Renal cortex interstitium (tissue), 11 donors: ENCODE data around the gene DNMBP. TPM values are rescaled to one million over a fixed set of nuclear protein-coding genes. Genes with fewer than 3 reads are reported as not detected.
"Not testable (repeated sequence)": the region's sequence is repeated elsewhere in the genome, so short reads cannot be mapped to it uniquely, and the experiment has no call there.

ENCODE experiments used
- DNase-seq, 11 donors: peaks; one replicate each; pipeline ENCODE4 v3.0.0-alpha.2; 2013; ENCODE audit warnings: low read depth in 9 of 11, low spot score in 4 of 11; ENCODE audit errors: extremely low read depth in 1 of 11
- polyA plus RNA-seq, 3 donors: library from polyadenylated mRNA; unstranded; fragments of 120-200 nt; gene quantifications; one replicate each; pipeline ENCODE4 v1.2.1, GENCODE V29; 2013; ENCODE audit not compliant: insufficient read length in 3 of 3

Gene DNMBP
- polyA plus RNA-seq, 3 donors, result 31.8 to 37.6 (median 33.8) TPM

- no peak for DNase-seq
Observed at GRCh38 chr10:99851825-99852224, 157.9 kb downstream of the DNMBP start.

DNA sequence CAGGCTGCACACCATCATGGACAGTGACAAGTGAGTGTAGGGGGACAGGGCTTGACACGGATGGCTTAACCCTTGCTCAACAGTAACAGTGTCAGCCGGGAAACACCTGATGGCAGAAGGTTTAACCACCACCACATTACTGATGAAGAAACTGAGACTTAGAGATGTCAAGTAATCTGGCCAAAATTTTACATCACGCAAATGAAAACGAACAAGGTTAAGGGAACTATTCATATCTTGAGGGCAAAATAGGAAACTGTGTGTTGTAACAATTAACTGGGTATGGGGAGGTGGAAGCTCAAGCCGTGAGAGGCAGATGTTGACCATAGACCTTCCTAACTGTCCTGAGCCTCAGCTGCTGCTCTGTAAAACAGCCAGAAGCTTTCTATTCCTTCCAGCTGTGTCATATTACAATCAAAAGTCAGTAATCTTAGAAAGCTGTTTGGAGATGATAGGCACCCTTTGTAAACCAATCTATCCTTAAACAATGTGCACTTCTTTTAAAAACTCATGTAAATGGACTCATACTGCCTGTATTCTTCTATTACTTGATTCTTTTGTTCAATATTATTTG lies 158.9 kb downstream of the DNMBP start:
- no peak for DNase-seq

DNA sequence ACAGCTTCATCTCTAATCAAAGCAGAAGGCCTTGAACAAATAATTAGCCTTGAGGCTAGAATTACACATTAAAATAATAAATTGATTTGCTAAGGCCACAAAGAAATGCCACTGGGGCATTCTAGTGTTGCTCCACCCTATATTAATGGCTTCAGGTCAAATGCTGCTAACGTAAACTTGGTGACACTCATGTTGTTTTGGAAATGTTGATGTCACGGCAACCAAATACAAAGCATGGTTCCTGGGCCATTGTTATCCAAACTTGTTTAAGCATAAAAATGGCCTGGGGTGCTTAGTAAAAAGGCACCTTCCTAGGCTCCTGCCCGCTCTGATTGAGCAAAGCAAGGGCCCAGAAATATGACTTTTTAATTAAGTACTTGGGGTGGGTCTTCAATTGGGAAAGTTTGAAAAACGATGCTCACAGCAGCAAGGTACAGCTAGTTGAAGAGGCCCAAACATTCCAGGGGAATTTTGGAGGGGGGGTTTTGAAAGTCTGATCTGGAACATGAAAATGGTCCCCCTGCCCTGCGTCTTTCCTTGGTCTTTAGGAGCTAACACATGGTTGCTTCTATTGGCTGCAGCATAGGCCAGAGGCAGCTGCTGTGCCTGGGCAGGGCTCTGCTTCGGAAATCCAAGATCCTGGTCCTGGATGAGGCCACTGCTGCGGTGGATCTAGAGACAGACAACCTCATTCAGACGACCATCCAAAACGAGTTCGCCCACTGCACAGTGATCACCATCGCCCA lies 159.6 kb downstream of the DNMBP start:
- DNase-seq, result no peak

GRCh38 chr10:99849536-99849935 lies 160.2 kb downstream of the DNMBP start:
- DNase-seq, result no peak

- no peak for DNase-seq
Observed at GRCh38 chr10:99849057-99849456, 160.7 kb downstream of the DNMBP start.

- DNase-seq, result peak; percentile 70 to 89 (median 80)
Observed at GRCh38 chr10:99845837-99846382, 163.8 kb downstream of the DNMBP start.

GRCh38 chr10:99844433-99844955 lies 165.3 kb downstream of the DNMBP start:
- no peak for DNase-seq

- DNase-seq, result no peak
Observed at GRCh38 chr10:99843310-99843709, 166.4 kb downstream of the DNMBP start.

GRCh38 chr10:99841746-99842145 lies 168.0 kb downstream of the DNMBP start:
- no peak for DNase-seq

GRCh38 chr10:99840859-99841258 lies 168.9 kb downstream of the DNMBP start:
- DNase-seq, result not testable (repeated sequence)

- DNase-seq, result no peak
Observed at GRCh38 chr10:99836711-99837110, 173.0 kb downstream of the DNMBP start.

DNA sequence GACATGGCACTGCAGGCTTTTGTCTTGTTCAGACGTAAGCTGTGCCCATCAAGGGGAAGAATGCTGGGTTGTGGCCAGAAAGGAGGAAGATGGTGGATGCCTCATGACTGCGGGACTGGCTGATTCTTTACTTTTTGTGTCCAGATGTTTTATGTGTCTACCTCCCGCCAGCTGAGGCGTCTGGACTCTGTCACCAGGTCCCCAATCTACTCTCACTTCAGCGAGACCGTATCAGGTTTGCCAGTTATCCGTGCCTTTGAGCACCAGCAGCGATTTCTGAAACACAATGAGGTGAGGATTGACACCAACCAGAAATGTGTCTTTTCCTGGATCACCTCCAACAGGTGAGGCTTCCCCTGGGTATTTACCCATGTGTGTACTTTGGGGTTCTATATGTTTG lies 173.8 kb downstream of the DNMBP start:
- DNase-seq, result no peak

GRCh38 chr10:99834410-99834809 lies 175.3 kb downstream of the DNMBP start:
- DNase-seq, result no peak

DNA sequence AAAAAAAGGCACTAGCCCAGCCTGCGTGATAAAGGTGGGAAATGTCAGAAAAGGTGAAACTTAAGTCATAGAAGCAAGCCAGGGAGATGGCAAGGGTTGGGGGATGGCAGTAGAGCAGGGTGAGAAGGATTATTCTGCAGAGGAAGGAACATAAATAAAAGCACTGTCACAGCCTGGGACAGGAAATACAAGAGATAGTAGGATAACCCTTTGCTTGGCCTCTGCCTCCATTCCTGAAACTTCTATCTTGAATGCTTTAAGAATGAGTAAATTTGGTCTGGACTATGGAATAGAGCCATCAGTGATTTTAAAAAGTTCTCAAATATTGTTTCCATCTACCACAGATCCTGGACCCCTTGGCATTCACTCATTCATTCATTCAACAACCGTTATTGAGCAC lies 177.3 kb downstream of the DNMBP start:
- DNase-seq, result no peak

DNA sequence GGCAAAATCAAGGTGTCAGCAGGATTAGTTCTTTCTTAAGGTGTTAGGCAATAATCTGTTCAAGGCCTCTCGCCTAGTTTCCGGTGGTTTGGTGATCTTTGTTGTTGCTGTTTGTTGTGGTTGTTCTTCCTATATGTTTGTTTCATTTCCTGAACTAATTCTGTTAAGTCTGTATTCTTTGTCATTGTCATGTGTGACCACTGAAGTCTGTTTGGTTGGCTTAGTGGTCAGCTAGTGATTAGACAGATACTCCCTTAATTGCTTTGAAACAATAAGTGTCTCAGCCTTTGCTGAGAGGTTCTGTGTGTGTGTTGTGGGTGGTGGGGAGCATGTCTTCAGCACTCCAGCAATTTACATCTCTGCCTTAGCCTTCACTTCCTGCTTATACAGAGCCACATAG lies 181.3 kb downstream of the DNMBP start:
- no peak for DNase-seq

GRCh38 chr10:99827936-99828335 lies 181.8 kb downstream of the DNMBP start:
- no peak for DNase-seq

Other genes starting within 250 kb of the DNMBP start
- gene ABCC2, start 227.3 kb downstream of the DNMBP start, polyA plus RNA-seq, result 10 to 100 TPM; 10.3 to 11.0 (median 10.3) TPM
- 1 to 10 TPM; 3.0 to 3.2 (median 3.1) TPM for gene CPN1, start 71.9 kb upstream of the DNMBP start, polyA plus RNA-seq
- gene ERLIN1, start 176.1 kb upstream of the DNMBP start, polyA plus RNA-seq, result 10 to 100 TPM; 47.2 to 58.3 (median 54.4) TPM
- 10 to 100 TPM; 24.9 to 31.5 (median 29.4) TPM for gene CHUK, start 219.6 kb upstream of the DNMBP start, polyA plus RNA-seq